ENCODE measurements around the gene FAM163A. TPM values are rescaled to one million over a fixed set of nuclear protein-coding genes. Genes with fewer than 3 reads are reported as not detected.
"Not testable (repeated sequence)": the region's sequence is repeated elsewhere in the genome, so short reads cannot be mapped to it uniquely, and the experiment has no call there.

Gene FAM163A
- total RNA-seq (2022), result not detected in 2 replicates
- Bru-seq, nascent RNA, result not detected
- BruChase-seq, experiment 1, labeled RNA remaining after a 6-hour chase, result percentile 6 among the genes with signal in this experiment
- BruChase-seq, experiment 2, labeled RNA remaining after a 2-hour chase, result percentile 9 among the genes with signal in this experiment
- long read RNA-seq, result 0 reads

DNA sequence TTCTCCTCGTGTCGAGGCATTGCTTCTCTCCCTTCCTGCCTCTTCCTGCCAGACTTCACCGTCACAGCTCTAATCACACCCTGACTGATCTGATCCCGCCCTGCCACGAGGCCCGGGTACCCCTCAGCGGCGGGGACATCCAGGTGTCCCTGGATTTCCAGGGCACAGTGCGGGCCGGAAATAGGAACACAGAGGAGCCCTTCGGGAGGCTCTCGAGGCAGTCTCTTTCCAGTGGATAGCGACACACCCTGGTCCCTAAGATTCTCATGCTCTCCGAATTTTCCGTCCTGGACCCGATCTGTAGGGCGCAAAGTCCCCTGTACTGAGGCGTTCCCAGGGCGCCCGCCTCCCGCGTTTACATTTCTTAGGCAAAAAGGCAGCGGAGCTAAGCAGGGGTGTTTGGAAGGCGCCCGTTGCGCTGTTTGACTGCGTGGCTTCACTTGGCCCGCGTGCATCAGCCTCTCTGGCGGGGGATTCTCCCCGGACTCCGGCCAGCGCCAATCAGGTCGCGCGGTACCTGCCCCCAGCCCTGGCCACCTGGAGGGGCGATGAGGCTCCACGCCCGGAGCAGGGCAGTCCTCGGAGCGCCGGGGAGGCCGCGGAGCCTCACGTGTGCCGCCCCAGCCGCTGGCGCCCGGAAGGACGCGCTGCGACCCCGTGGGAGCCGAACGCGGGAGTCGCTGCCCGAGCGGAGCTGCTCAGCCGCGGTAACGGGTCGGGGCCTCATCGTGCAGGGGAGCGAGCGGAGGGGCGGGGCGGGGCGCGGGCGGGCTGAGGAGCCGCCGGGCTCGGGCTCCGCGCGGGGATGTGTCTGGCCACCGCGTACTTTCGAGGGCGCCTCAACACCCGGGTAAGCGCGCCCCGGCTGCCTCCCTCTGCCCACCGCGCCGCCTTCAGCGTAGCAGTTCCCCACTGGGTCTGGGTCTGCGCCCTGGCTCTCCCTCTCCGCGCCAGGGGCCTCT lies at the start of gene FAM163A:
Gene FAM163A, plus strand, starts transcription at position 575 of the 962 bp plus-strand sequence. CDS start 69,807 bp downstream, outside the sequence.
- DNase-seq (ENCODE audit: unreplicated experiment), result no peak
- POLR2A ChIA-PET, result no interaction called here
- CTCF ChIA-PET, result interaction anchor here (0.6 to 49.8 kb wide), 3 partner anchors 71 to 145 kb away, joined by 3 to 2115 read pairs (median 4); no protein-coding TSS in a partner anchor
- BruUV-seq (replicated peaks), result no TSS peak
- Mint-ChIP-seq H3K36me3 (ENCODE audit: insufficient read depth, unreplicated experiment) (no peaks in the 10 kb centered on the region), H3K4me3 (ENCODE audit: unreplicated experiment) (no peak within 1 kb of the TSS), H3K27me3 (ENCODE audit: insufficient read depth, unreplicated experiment) (peaks cover 75% of the 10 kb centered on the region), H3K4me1 (ENCODE audit: insufficient read depth, unreplicated experiment) (no peaks in the 10 kb centered on the region), H3K27ac (ENCODE audit: low read depth, unreplicated experiment) (no peak within 1 kb of the TSS), H3K9me3 (ENCODE audit: unreplicated experiment) (no peaks in the 10 kb centered on the region)
- no peak for TF ChIP-seq CTCF (IDR thresholded peaks at IDR 0.05; ENCODE audit: unreplicated experiment)
- intact Hi-C loops (cut with micrococcal nuclease), result no loop called here

DNA sequence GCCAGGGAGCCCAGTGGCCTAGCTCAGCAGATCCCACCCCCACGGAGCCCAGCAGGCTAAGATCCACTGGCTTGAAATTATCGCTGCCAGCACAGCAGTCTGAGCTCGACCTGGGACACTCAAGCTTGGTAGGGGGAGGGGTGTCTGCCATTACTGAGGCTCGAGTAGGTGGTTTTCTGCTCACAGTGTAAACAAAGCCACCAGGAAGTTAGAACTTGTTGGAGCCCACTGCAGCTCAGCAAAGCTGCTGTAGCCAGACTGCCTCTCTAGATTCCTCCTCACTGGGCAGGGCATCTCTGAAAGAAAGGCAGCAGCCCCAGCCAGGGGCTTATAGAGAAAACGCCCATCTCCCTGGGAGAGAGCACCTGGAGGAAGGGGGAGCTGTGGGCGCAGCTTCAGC lies 48.6 kb upstream of the FAM163A start:
- H3K4me3 Mint-ChIP-seq (ENCODE audit: unreplicated experiment); POLR2A ChIA-PET; H3K27ac Mint-ChIP-seq (ENCODE audit: low read depth, unreplicated experiment); BruUV-seq (replicated peaks); intact Hi-C loops (cut with micrococcal nuclease); H3K9me3 Mint-ChIP-seq (ENCODE audit: unreplicated experiment); H3K4me1 Mint-ChIP-seq (ENCODE audit: insufficient read depth, unreplicated experiment); H3K36me3 Mint-ChIP-seq (ENCODE audit: insufficient read depth, unreplicated experiment); DNase-seq (ENCODE audit: unreplicated experiment): not testable (repeated sequence)
- peaks cover 30% of the 10 kb centered on the region for H3K27me3 Mint-ChIP-seq (ENCODE audit: insufficient read depth, unreplicated experiment)
- CTCF ChIA-PET, result interaction anchor here (4.6 to 49.8 kb wide), 2 partner anchors 12 to 120 kb away, joined by 43 to 2115 read pairs; no protein-coding TSS in a partner anchor

DNA sequence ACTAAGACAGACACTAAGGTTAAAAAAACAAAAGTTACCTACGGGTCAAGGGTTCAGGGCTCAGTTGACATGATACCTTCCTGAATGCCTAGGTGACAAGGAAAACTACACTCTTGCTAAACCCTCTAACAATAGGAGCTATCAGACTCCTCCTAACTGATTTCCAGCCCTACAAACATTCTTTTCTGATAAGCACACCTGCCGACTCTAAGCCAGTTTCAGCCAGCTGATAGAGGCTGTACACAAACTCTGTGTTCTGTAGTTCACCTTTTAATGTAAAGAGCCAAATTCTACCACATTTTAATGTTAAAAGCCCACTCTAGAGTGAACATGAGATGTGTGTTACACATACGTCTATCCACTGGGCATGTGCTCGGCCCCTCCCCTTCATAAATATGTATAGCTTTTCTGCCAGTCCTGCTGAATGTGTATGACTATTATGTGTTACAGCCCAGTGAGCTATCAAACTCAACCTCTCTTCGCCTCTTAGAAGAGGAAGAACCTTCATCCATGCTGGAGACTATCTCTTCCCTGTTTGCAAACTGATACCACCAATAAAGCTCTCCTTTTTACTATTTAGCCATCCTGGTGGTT lies 40.0 kb upstream of the FAM163A start:
- no TSS peak for BruUV-seq (replicated peaks)
- Mint-ChIP-seq H3K27me3 (ENCODE audit: insufficient read depth, unreplicated experiment) (peaks cover 17% of the 10 kb centered on the region), H3K36me3 (ENCODE audit: insufficient read depth, unreplicated experiment) (no peaks in the 10 kb centered on the region), H3K4me3 (ENCODE audit: unreplicated experiment) (no peak overlapping the region), H3K4me1 (ENCODE audit: insufficient read depth, unreplicated experiment) (no peaks in the 10 kb centered on the region), H3K9me3 (ENCODE audit: unreplicated experiment) (no peaks in the 10 kb centered on the region), H3K27ac (ENCODE audit: low read depth, unreplicated experiment) (no peak overlapping the region)
- TF ChIP-seq CTCF (IDR thresholded peaks at IDR 0.05; ENCODE audit: unreplicated experiment), result no peak
- CTCF ChIA-PET, result interaction anchor here (0.6 to 49.8 kb wide), 8 partner anchors 12 to 780 kb away, joined by 3 to 2115 read pairs (median 3); no protein-coding TSS in a partner anchor
- DNase-seq (ENCODE audit: unreplicated experiment), result no peak
- intact Hi-C loops (cut with micrococcal nuclease), result loop anchor here (10.0 kb wide), 1 partner anchor 1162 kb away; no protein-coding TSS in a partner anchor
- POLR2A ChIA-PET, result interaction anchor here (1.3 to 1.4 kb wide), 2 partner anchors 9 to 112 kb away, joined by 4 to 5 read pairs; no protein-coding TSS in a partner anchor

DNA sequence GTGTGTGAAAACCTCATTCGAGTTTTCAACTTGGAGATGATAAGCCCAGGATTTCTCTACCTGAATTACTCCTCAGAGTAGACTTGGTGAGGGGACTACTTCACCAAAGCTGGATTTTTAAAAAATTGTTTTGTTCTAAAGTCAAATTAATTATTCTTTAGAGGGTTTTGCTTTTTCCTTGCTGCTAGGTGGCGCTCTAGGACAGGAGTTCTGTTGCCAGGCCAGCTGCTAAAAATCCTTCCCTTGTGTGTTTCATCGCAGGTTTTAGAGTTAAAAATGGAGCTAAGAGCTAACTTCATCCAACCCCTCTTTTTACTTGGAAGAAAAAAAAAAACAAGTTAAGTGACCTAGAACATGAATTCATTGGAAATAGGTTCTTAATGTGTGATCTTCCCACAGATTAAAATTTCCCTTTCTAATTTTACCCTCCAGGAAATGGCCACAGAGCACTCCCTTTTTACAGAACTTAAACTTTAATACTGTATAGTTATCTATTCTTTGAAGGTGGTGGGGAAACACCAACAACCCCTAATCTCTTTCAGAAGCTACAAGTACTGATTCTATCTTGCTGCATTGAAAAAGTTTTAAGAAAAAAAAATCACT lies 36.7 kb upstream of the FAM163A start:
- Mint-ChIP-seq H3K27ac (ENCODE audit: low read depth, unreplicated experiment) (no peak overlapping the region), H3K4me3 (ENCODE audit: unreplicated experiment) (no peak overlapping the region), H3K36me3 (ENCODE audit: insufficient read depth, unreplicated experiment) (no peaks in the 10 kb centered on the region), H3K27me3 (ENCODE audit: insufficient read depth, unreplicated experiment) (peaks cover 18% of the 10 kb centered on the region), H3K9me3 (ENCODE audit: unreplicated experiment) (no peaks in the 10 kb centered on the region), H3K4me1 (ENCODE audit: insufficient read depth, unreplicated experiment) (no peaks in the 10 kb centered on the region)
- POLR2A ChIA-PET, result interaction anchor here (0.8 to 4.3 kb wide), 3 partner anchors 9 to 108 kb away, joined by 3 to 40 read pairs (median 19); no protein-coding TSS in a partner anchor
- peak; percentile 78 for DNase-seq (ENCODE audit: unreplicated experiment)
- CTCF ChIA-PET, result interaction anchor here (0.5 to 49.8 kb wide), 71 partner anchors 9 to 1606 kb away, joined by 3 to 2115 read pairs (median 4); partner anchors contain the start of gene CLEC20A
- no TSS peak for BruUV-seq (replicated peaks)
- intact Hi-C loops (cut with micrococcal nuclease), result loop anchor here (1.0 to 10.0 kb wide), 6 partner anchors 103 to 1158 kb away; no protein-coding TSS in a partner anchor
- TF ChIP-seq CTCF (IDR thresholded peaks at IDR 0.05; ENCODE audit: unreplicated experiment), result peak; percentile 92

All from MCF 10A (cell line).